Upper lobe of left lung (tissue), 6 donors: ENCODE measurements around the gene KATNA1. TPM values are rescaled to one million over a fixed set of nuclear protein-coding genes. Genes with fewer than 3 reads are reported as not detected.

ENCODE experiments used
- ATAC-seq, 2 donors: fragments of 200-7000 bp; cut with Tn5 transposase; one replicate each; pipeline ENCODE4 v1.9.1; 2022; ENCODE audit warnings: mild to moderate bottlenecking in 2 of 2, moderate library complexity in 2 of 2; ENCODE audit not compliant: low FRiP score in 2 of 2
- DNase-seq, 2 donors: peaks; one replicate each; pipeline ENCODE4 v3.0.0-alpha.2; 2019 to 2020
- H3K27ac ChIP-seq, 4 donors: fragments of 200-600 bp; sonication (generic); one replicate each; pipeline ENCODE4 v1.5.1; 2016 to 2019
- H3K27me3 ChIP-seq, 4 donors: fragments of 200-600 bp; sonication (generic); one replicate each; pipeline ENCODE4 v1.5.1; 2017 to 2019
- H3K36me3 ChIP-seq, 4 donors: fragments of 200-600 bp; sonication (generic); one replicate each; pipeline ENCODE4 v1.5.1; 2016 to 2019
- H3K4me1 ChIP-seq, 4 donors: fragments of 200-600 bp; sonication (generic); one replicate each; pipeline ENCODE4 v1.5.1; 2018 to 2019
- H3K4me3 ChIP-seq, 4 donors: fragments of 200-600 bp; sonication (generic); one replicate each; pipeline ENCODE4 v1.5.1; 2017 to 2019; ENCODE audit warnings: mild to moderate bottlenecking in 2 of 4, moderate library complexity in 1 of 4
- H3K9me3 ChIP-seq, 4 donors: fragments of 200-600 bp; sonication (generic); one replicate each; pipeline ENCODE4 v1.5.1; 2018 to 2019
- CTCF ChIP-seq, 6 experiments: fragments of 450-650 bp in 4 of 6; fragments of 200-600 bp in 2 of 6; sonication (generic) in 2 of 6; IDR thresholded peaks; one replicate each; pipeline ENCODE4 v1.5.1; 2016 to 2019; ENCODE audit warnings: antibody characterized with exemption in 6 of 6
- EP300 ChIP-seq, 4 donors: sonication (generic); formaldehyde crosslinking; IDR thresholded peaks; one replicate each; pipeline ENCODE4 v1.5.1; 2017; ENCODE audit warnings: antibody characterized with exemption in 4 of 4, control low read depth in 2 of 4
- POLR2A ChIP-seq, 4 donors: fragments of 450-650 bp; IDR thresholded peaks; one replicate each; pipeline ENCODE4 v1.5.1; 2016 to 2017; ENCODE audit warnings: antibody characterized with exemption in 4 of 4, mild to moderate bottlenecking in 2 of 4
- POLR2AphosphoS5 ChIP-seq, 2 donors: sonication (generic); formaldehyde crosslinking; IDR thresholded peaks; one replicate each; pipeline ENCODE4 v1.5.1; 2017; ENCODE audit warnings: antibody characterized with exemption in 2 of 2
- WGBS, 2 donors: methylation state at CpG; one replicate each; pipeline ENCODE4 v1.1.5; 2017 to 2018; 5-methylcytosine and 5-hydroxymethylcytosine counted together
- total RNA-seq, 6 donors: library from RNA; depleted of rRNA in 4 of 6; stranded (reverse); fragments of >200 nt in 4 of 6; gene quantifications; one replicate each; pipeline versions ENCODE4 v1.1.0 to v1.2.1, GENCODE V29; 2016 to 2021
- donor health status: DM: no; HTN: no; CAD: no; lungs with moderate emphysema.
- donor health status: DM: no; HTN: yes; CAD: no; lungs with severe emphysema.

The KATNA1 gene
- total RNA-seq, 6 donors from 2014 or later, result 7.2 to 36.1 (median 16.3) TPM

- H3K27ac ChIP-seq, result peak overlapping the region; percentile 94 to 97 (median 95)
- 32 to 43% methylated on average over 12 of the region's 12 CpGs for WGBS, 2 donors
Observed at GRCh38 chr6:149567194-149567586, 81.3 kb downstream of the KATNA1 start.

GRCh38 chr6:149566410-149567193 is 81.9 kb downstream of the KATNA1 start:
- Histone ChIP-seq H3K9me3 (no peaks in the 10 kb centered on the region), H3K36me3 (no peaks in the 10 kb centered on the region), H3K27me3 (no peaks in the 10 kb centered on the region), H3K4me3 (peak overlapping the region; percentile 83 to 99 (median 98)), H3K4me1 (peaks cover 9 to 22% (median 16%) of the 10 kb centered on the region in 4 donors), H3K27ac (peak overlapping the region; percentile 94 to 97 (median 95))
- 0 to 1% methylated on average over 16 to 44 of the region's 81 CpGs for WGBS, 2 donors
- peak; percentile 63 to 91 for DNase-seq
- peak; percentile 63 to 67 for ATAC-seq
- TF ChIP-seq CTCF (IDR thresholded peaks at IDR 0.05) (no peak), POLR2A (IDR thresholded peaks at IDR 0.05) (peak; percentile 15 to 72 (median 58)), POLR2AphosphoS5 (IDR thresholded peaks at IDR 0.05) (peak; percentile 36 to 65), EP300 (IDR thresholded peaks at IDR 0.05) (no peak)

More at GRCh38 chr6:149567194-149567586, 81.3 kb downstream of the KATNA1 start:
- no peak for DNase-seq
- peak overlapping the region; percentile 83 to 99 (median 98) for H3K4me3 ChIP-seq
- no peaks in the 10 kb centered on the region for H3K27me3 ChIP-seq
- H3K9me3 ChIP-seq, result no peaks in the 10 kb centered on the region
- H3K4me1 ChIP-seq, result peaks cover 9 to 22% (median 16%) of the 10 kb centered on the region in 4 donors
- TF ChIP-seq EP300 (IDR thresholded peaks at IDR 0.05), result no peak
- TF ChIP-seq CTCF (IDR thresholded peaks at IDR 0.05), result no peak
- no peak for TF ChIP-seq POLR2A (IDR thresholded peaks at IDR 0.05)
- no peak for TF ChIP-seq POLR2AphosphoS5 (IDR thresholded peaks at IDR 0.05)
- H3K36me3 ChIP-seq, result no peaks in the 10 kb centered on the region
- ATAC-seq, result no peak

GRCh38 chr6:149565527-149566409 is 82.7 kb downstream of the KATNA1 start, which contains the start of gene GINM1:
TSS of gene GINM1 (plus strand) at chr6:149566375. CDS start at chr6:149566415, 40 bp downstream.
- H3K36me3 ChIP-seq, result no peaks in the 10 kb centered on the region
- H3K4me3 ChIP-seq, result peak within 1 kb of the TSS; percentile 83 to 99 (median 98)
- DNase-seq (peak; percentile 92 to 100), ATAC-seq (peak; percentile 97 to 98)
- no peaks in the 10 kb centered on the region for H3K9me3 ChIP-seq
- TF ChIP-seq CTCF (IDR thresholded peaks at IDR 0.05), result peak; percentile 40 to 67 (median 54)
- no peak for TF ChIP-seq EP300 (IDR thresholded peaks at IDR 0.05)
- TF ChIP-seq POLR2A (IDR thresholded peaks at IDR 0.05), result no peak
- 0 to 1% methylated on average over 25 to 44 of the region's 59 CpGs for WGBS, 2 donors
- no peaks in the 10 kb centered on the region for H3K27me3 ChIP-seq
- H3K4me1 ChIP-seq, result peaks cover 9 to 22% (median 16%) of the 10 kb centered on the region in 4 donors
- H3K27ac ChIP-seq, result peak within 1 kb of the TSS; percentile 94 to 97 (median 95)

- Histone ChIP-seq H3K27ac (no peak overlapping the region), H3K27me3 (no peaks in the 10 kb centered on the region), H3K36me3 (no peaks in the 10 kb centered on the region), H3K4me3 (no peak overlapping the region), H3K9me3 (no peaks in the 10 kb centered on the region), H3K4me1 (peaks cover 9 to 22% (median 16%) of the 10 kb centered on the region in 4 donors)
- ATAC-seq, result no peak
- no peak for TF ChIP-seq EP300 (IDR thresholded peaks at IDR 0.05)
- TF ChIP-seq CTCF (IDR thresholded peaks at IDR 0.05), result no peak
- TF ChIP-seq POLR2AphosphoS5 (IDR thresholded peaks at IDR 0.05), result no peak
- no peak for TF ChIP-seq POLR2A (IDR thresholded peaks at IDR 0.05)
- no peak for DNase-seq
- 69 to 78% methylated on average over 3 of the region's 3 CpGs for WGBS, 2 donors
Observed at GRCh38 chr6:149563928-149564325, 84.6 kb downstream of the KATNA1 start.
